ENCODE data around the gene CTBP1. TPM values are rescaled to one million over a fixed set of nuclear protein-coding genes. Genes with fewer than 3 reads are reported as not detected.
A peak's percentile ranks its signal among the peaks of the same experiment; 100 is the strongest.

The CTBP1 gene
- total RNA-seq, 3 donors from 2014 or later: 130 to 159 (median 133) TPM

GRCh38 chr4:1235381-1236102 is 13.4 kb downstream of the CTBP1 start:
- Histone ChIP-seq H3K27me3 (no peaks in the 10 kb centered on the region), H3K4me1 (peaks cover 0 to 10% of the 10 kb centered on the region in 2 donors), H3K9me3 (no peaks in the 10 kb centered on the region), H3K4me3 (no peak overlapping the region), H3K27ac (no peak overlapping the region), H3K36me3 (peaks cover under 1% of the 10 kb centered on the region)
- intact Hi-C loops (cut with DNase I; ENCODE audit: low total_unique reads): no loop called here
- TF ChIP-seq CTCF (IDR thresholded peaks at IDR 0.05) (no peak), POLR2AphosphoS5 (IDR thresholded peaks at IDR 0.05) (no peak), POLR2A (IDR thresholded peaks at IDR 0.05) (no peak)
- DNase-seq (ENCODE audit: low spot score in 2 of 2): no peak

- H3K27me3 ChIP-seq: no peaks in the 10 kb centered on the region
- peaks cover 0 to 10% of the 10 kb centered on the region in 2 donors for H3K4me1 ChIP-seq
- peak overlapping the region; percentile 21 to 76 for H3K27ac ChIP-seq
- no peak overlapping the region for H3K4me3 ChIP-seq
- H3K36me3 ChIP-seq: no peaks in the 10 kb centered on the region
- intact Hi-C loops (cut with DNase I; ENCODE audit: low total_unique reads): no loop called here
- DNase-seq (ENCODE audit: low spot score in 2 of 2): no peak
- no peaks in the 10 kb centered on the region for H3K9me3 ChIP-seq
- no peak for TF ChIP-seq CTCF (IDR thresholded peaks at IDR 0.05)
- no peak for TF ChIP-seq POLR2AphosphoS5 (IDR thresholded peaks at IDR 0.05)
- no peak for TF ChIP-seq POLR2A (IDR thresholded peaks at IDR 0.05)
Measured at GRCh38 chr4:1234811-1235292, 14.1 kb downstream of the CTBP1 start.

- H3K4me1 ChIP-seq: peaks cover 0 to 10% of the 10 kb centered on the region in 2 donors
- no peak for DNase-seq (ENCODE audit: low spot score in 2 of 2)
Measured at GRCh38 chr4:1234309-1234695, 14.6 kb downstream of the CTBP1 start.

GRCh38 chr4:1233641-1234308 is 15.2 kb downstream of the CTBP1 start:
- no peaks in the 10 kb centered on the region for H3K36me3 ChIP-seq
- TF ChIP-seq POLR2A (IDR thresholded peaks at IDR 0.05): no peak
- peak in 2 of 3 donors; percentile 12 to 29 for TF ChIP-seq CTCF (IDR thresholded peaks at IDR 0.05)
- H3K27me3 ChIP-seq: no peaks in the 10 kb centered on the region
- peak overlapping the region; percentile 20 to 29 for H3K27ac ChIP-seq
- intact Hi-C loops (cut with DNase I; ENCODE audit: low total_unique reads): no loop called here
- no peak for DNase-seq (ENCODE audit: low spot score in 2 of 2)
- no peak overlapping the region for H3K4me3 ChIP-seq
- peaks cover 0 to 10% of the 10 kb centered on the region in 2 donors for H3K4me1 ChIP-seq
- H3K9me3 ChIP-seq: no peaks in the 10 kb centered on the region

More at GRCh38 chr4:1234309-1234695, 14.6 kb downstream of the CTBP1 start:
- Histone ChIP-seq H3K9me3 (no peaks in the 10 kb centered on the region), H3K27ac (peak overlapping the region in 1 of 2 donors; percentile 29), H3K36me3 (no peaks in the 10 kb centered on the region), H3K27me3 (no peaks in the 10 kb centered on the region), H3K4me3 (no peak overlapping the region)
- no peak for TF ChIP-seq POLR2AphosphoS5 (IDR thresholded peaks at IDR 0.05)
- no peak for TF ChIP-seq POLR2A (IDR thresholded peaks at IDR 0.05)
- no peak for TF ChIP-seq CTCF (IDR thresholded peaks at IDR 0.05)
- intact Hi-C loops (cut with DNase I; ENCODE audit: low total_unique reads): no loop called here

All from breast epithelium (tissue), 4 donors.